H1 (cell line): ENCODE results near the gene ZNF18. TPM values are rescaled to one million over a fixed set of nuclear protein-coding genes. Genes with fewer than 3 reads are reported as not detected.
A peak's percentile ranks its signal among the peaks of the same experiment; 100 is the strongest.

Experiments
- CTCF ChIA-PET: fragments of 300-600 bp; sonication (Branson Sonifier 250); formaldehyde crosslinking; loops from one replicate; lab custom pipeline; 2021; ENCODE audit not compliant: partially characterized antibody; lab: Charles Lee
- POLR2A ChIA-PET: fragments of 300-600 bp; sonication (Branson Sonifier 250); formaldehyde crosslinking; loops from one replicate; lab custom pipeline; 2021; ENCODE audit warnings: inconsistent platforms; ENCODE audit not compliant: partially characterized antibody; lab: Charles Lee
- DNase-seq, 2 experiments: peaks; one replicate each; pipeline versions ENCODE4 v3.0.0 to v3.0.0-alpha.2; 2010 to 2022; ENCODE audit warnings: low spot score in 2 of 2, low read depth in 1 of 2, mixed read lengths in 1 of 2
- FAIRE-seq: peaks from 2 replicates; lab custom pipeline; 2011; peaks lifted over from hg19 to GRCh38; lab: Jason Lieb, UNC
- H2AFZ ChIP-seq: 2 replicates; pipeline ENCODE4 v1.8.1; 2012; ENCODE audit warnings: low read length, inconsistent platforms
- H2AK5ac ChIP-seq: 2 replicates; pipeline ENCODE4 v1.6.1; 2013; ENCODE audit warnings: low read depth, low read length
- H2BK120ac ChIP-seq: replicated peaks from 2 replicates; pipeline ENCODE3; 2013; ENCODE audit warnings: low read depth, low read length, inconsistent platforms
- H2BK12ac ChIP-seq: 2 replicates; pipeline ENCODE4 v1.6.1; 2013; ENCODE audit warnings: low read depth, low read length
- H2BK15ac ChIP-seq: 2 replicates; pipeline ENCODE4 v1.6.1; 2013; ENCODE audit warnings: low read length
- H2BK20ac ChIP-seq: 2 replicates; pipeline ENCODE4 v1.6.1; 2013; ENCODE audit warnings: low read length
- H2BK5ac ChIP-seq: 2 replicates; pipeline ENCODE4 v1.6.1; 2013; ENCODE audit warnings: low read depth, low read length
- H3K14ac ChIP-seq: 2 replicates; pipeline ENCODE4 v1.6.1; 2013; ENCODE audit warnings: inconsistent platforms; ENCODE audit not compliant: insufficient read length
- H3K18ac ChIP-seq: 2 replicates; pipeline ENCODE4 v1.6.1; 2013; ENCODE audit warnings: low read length; ENCODE audit errors: extremely low read depth
- H3K23ac ChIP-seq: 2 replicates; pipeline ENCODE4 v1.6.1; 2013; ENCODE audit warnings: inconsistent platforms; ENCODE audit not compliant: insufficient read length
- H3K23me2 ChIP-seq: 2 replicates; pipeline ENCODE4 v1.6.1; 2013; ENCODE audit warnings: low read depth, low read length
- H3K27ac ChIP-seq: 2 replicates; pipeline ENCODE4 v1.6.1; 2011; ENCODE audit warnings: low read depth, low read length, inconsistent platforms
- H3K27me3 ChIP-seq, 4 experiments: replicated peaks in 1 of 4; 1 replicate in 1 of 4; 2 replicates in 3 of 4; pipeline versions ENCODE4 v1.6.1 to v1.8.1; 2011 to 2013; ENCODE audit warnings: low read length in 3 of 4, mild to moderate bottlenecking in 3 of 4, inconsistent platforms in 2 of 4, mixed read lengths in 2 of 4, moderate library complexity in 1 of 4; ENCODE audit not compliant: control insufficient read depth in 3 of 4, insufficient read depth in 3 of 4; ENCODE audit errors: extremely low read depth in 1 of 4
- H3K36me3 ChIP-seq, 4 experiments: 2 replicates each; pipeline versions ENCODE4 v1.6.1 to v1.8.1; 2011 to 2013; ENCODE audit warnings: mild to moderate bottlenecking in 4 of 4, low read length in 3 of 4, moderate library complexity in 2 of 4, control low read depth in 1 of 4, inconsistent platforms in 1 of 4; ENCODE audit not compliant: insufficient read depth in 4 of 4, control insufficient read depth in 2 of 4
- H3K4ac ChIP-seq: replicated peaks from 2 replicates; pipeline ENCODE3; 2013; ENCODE audit warnings: low read length, low read depth, mixed read lengths, inconsistent platforms; ENCODE audit not compliant: insufficient read length
- H3K4me1 ChIP-seq, 4 experiments: replicated peaks in 1 of 4; 1 replicate in 1 of 4; 2 replicates in 3 of 4; pipeline versions ENCODE4 v1.6.1 to v1.8.1; 2011 to 2013; ENCODE audit warnings: low read length in 3 of 4, inconsistent platforms in 2 of 4, mixed read lengths in 1 of 4; ENCODE audit not compliant: insufficient read depth in 4 of 4, control insufficient read depth in 3 of 4
- H3K4me2 ChIP-seq, 2 experiments: 2 replicates each; pipeline versions ENCODE4 v1.6.1 to v1.8.1; 2011 to 2013; ENCODE audit warnings: low read depth in 2 of 2, low read length in 2 of 2, control low read depth in 1 of 2, inconsistent platforms in 1 of 2, mild to moderate bottlenecking in 1 of 2; ENCODE audit not compliant: insufficient read depth in 1 of 2
- H3K4me3 ChIP-seq, 4 experiments: fragments of 200-600, 300-600 bp in 1 of 4; sonication (generic), shearing (Covaris generic), sonication (Bioruptor Twin) in 1 of 4; 2 replicates each; pipeline versions ENCODE4 v1.5.1 to v1.8.1; 2011 to 2016; ENCODE audit warnings: low read length in 4 of 4, low read depth in 3 of 4, control low read depth in 2 of 4, inconsistent platforms in 2 of 4, mild to moderate bottlenecking in 2 of 4, mixed read lengths in 1 of 4, moderate library complexity in 1 of 4; ENCODE audit not compliant: insufficient read depth in 2 of 4; ENCODE audit errors: extremely low read depth in 1 of 4
- H3K56ac ChIP-seq: replicated peaks from 2 replicates; pipeline ENCODE3; 2013; ENCODE audit warnings: low read depth, mild to moderate bottlenecking, mixed read lengths, low read length, inconsistent platforms; ENCODE audit not compliant: insufficient read length
- H3K79me1 ChIP-seq: 2 replicates; pipeline ENCODE4 v1.6.1; 2013; ENCODE audit warnings: low read depth, low read length, control low read depth
- H3K79me2 ChIP-seq, 2 experiments: 2 replicates each; pipeline versions ENCODE4 v1.6.1 to v1.8.1; 2012 to 2013; ENCODE audit warnings: low read length in 2 of 2, mild to moderate bottlenecking in 2 of 2, inconsistent platforms in 1 of 2; ENCODE audit not compliant: insufficient read depth in 2 of 2, control insufficient read depth in 1 of 2
- H3K9ac ChIP-seq, 4 experiments: replicated peaks in 1 of 4; 1 replicate in 1 of 4; 2 replicates in 3 of 4; pipeline versions ENCODE4 v1.6.1 to v1.8.1; 2011 to 2013; ENCODE audit warnings: low read depth in 3 of 4, low read length in 3 of 4, control low read depth in 2 of 4, mild to moderate bottlenecking in 2 of 4, moderate library complexity in 2 of 4, inconsistent platforms in 1 of 4; ENCODE audit errors: extremely low read depth in 1 of 4
- H3K9me3 ChIP-seq, 2 experiments: 2 replicates each; pipeline versions ENCODE4 v1.6.1 to v1.8.1; 2012 to 2013; ENCODE audit warnings: mild to moderate bottlenecking in 2 of 2, moderate library complexity in 2 of 2, control low read depth in 1 of 2, inconsistent platforms in 1 of 2, low read depth in 1 of 2, low read length in 1 of 2, mixed read lengths in 1 of 2; ENCODE audit not compliant: insufficient read depth in 2 of 2
- H4K20me1 ChIP-seq, 2 experiments: replicated peaks in 1 of 2; 2 replicates each; pipeline versions ENCODE3 to v1.8.1; 2011 to 2013; ENCODE audit warnings: inconsistent platforms in 2 of 2, low read length in 2 of 2, mild to moderate bottlenecking in 1 of 2; ENCODE audit not compliant: insufficient read depth in 2 of 2, control insufficient read depth in 1 of 2
- H4K5ac ChIP-seq: 2 replicates; pipeline ENCODE4 v1.6.1; 2013; ENCODE audit warnings: low read length, low read depth, mixed read lengths, inconsistent platforms; ENCODE audit not compliant: insufficient read length
- H4K8ac ChIP-seq: 2 replicates; pipeline ENCODE4 v1.8.0; 2013; ENCODE audit warnings: mild to moderate bottlenecking, moderate library complexity, low read length, inconsistent platforms; ENCODE audit not compliant: insufficient read depth; ENCODE audit errors: extremely low read depth
- H4K91ac ChIP-seq: replicated peaks from 2 replicates; pipeline ENCODE3; 2013; ENCODE audit warnings: low read length, mixed read lengths, inconsistent platforms; ENCODE audit not compliant: insufficient read length
- RAD21 ChIP-seq, 2 experiments: IDR thresholded peaks in 1 of 2; conservative IDR thresholded peaks in 1 of 2; 2 replicates each; pipeline ENCODE4 v1.6.1; 2011; ENCODE audit warnings: low read depth in 2 of 2, low read length in 2 of 2, improper control_type of control experiment in 1 of 2, inconsistent platforms in 1 of 2, mild to moderate bottlenecking in 1 of 2, moderate library complexity in 1 of 2
- WGBS, 2 experiments: shearing (Covaris generic) in 1 of 2; methylation state at CpG; one replicate each; pipeline versions ENCODE4 v1.1.6 to v1.1.7; 2013 to 2015; ENCODE audit warnings: low lambda C conversion rate in 2 of 2, mixed read lengths in 2 of 2, inconsistent platforms in 1 of 2, low coverage in 1 of 2, missing lambda C conversion rate in 1 of 2; ENCODE audit not compliant: insufficient replicate concordance in 2 of 2, insufficient coverage in 1 of 2, insufficient read length in 1 of 2; ENCODE audit errors: extremely low coverage in 1 of 2, missing lambda C conversion rate in 1 of 2; 5-methylcytosine and 5-hydroxymethylcytosine counted together
- polyA plus RNA-seq, 7 experiments: library from polyadenylated mRNA; depleted of rRNA in 3 of 7; stranded (reverse) in 5 of 7; unstranded in 2 of 7; fragments of >200 nt in 5 of 7; fragments of 200-250 nt in 2 of 7; gene quantifications; 1 replicate in 5 of 7; 2 replicates in 1 of 7; 4 replicates in 1 of 7; pipeline versions ENCODE4 v1.2.1 to v1.2.3, GENCODE V29; 2011 to 2013; ENCODE audit warnings: missing spikeins in 2 of 7, mixed read lengths in 2 of 7
- total RNA-seq: library from RNA; stranded (reverse); fragmentation: NEBNext Ultra II Directional; extraction: Animal tissue kit (Norgen Biotek cat#: 25700); gene quantifications from 2 replicates; pipeline ENCODE4 v1.2.1, GENCODE V29; 2021

The ZNF18 gene
- total and polyA plus RNA-seq, 2 of the 8 experiments (the other 6 are each of a cell fraction or from before 2014, with no cell fraction given) = 3.0 to 9.9 TPM

GRCh38 chr17:11935734-11936406 lies 61.4 kb downstream of the ZNF18 start:
- Histone ChIP-seq H4K5ac (no peak overlapping the region), H3K79me2 (no peaks in the 10 kb centered on the region), H3K23me2 (peaks cover 3% of the 10 kb centered on the region; the same call in 1 of the 2 replicates), H3K79me1 (no peaks in the 10 kb centered on the region), H3K4me3 (no peak overlapping the region), H3K9ac (no peak overlapping the region), H2AFZ (0 out of 2 replicates have a peak overlapping the region, but pooled peaks have one; percentile 56), H3K14ac (no peak overlapping the region), H3K4me1 (no peaks in the 10 kb centered on the region), H3K23ac (no peak overlapping the region), H4K91ac (no peak overlapping the region), H4K8ac (no peak overlapping the region), H3K27me3 (no peaks in the 10 kb centered on the region), H3K4me2 (no peak overlapping the region), H2BK120ac (no peak overlapping the region), H3K9me3 (no peaks in the 10 kb centered on the region; a peak in 1 of 4 replicates), H4K20me1 (no peaks in the 10 kb centered on the region), H2BK12ac (no peak overlapping the region), H2BK20ac (no peak overlapping the region), H3K4ac (no peak overlapping the region), H2AK5ac (no peak overlapping the region), H3K36me3 (no peaks in the 10 kb centered on the region), H3K56ac (no peak overlapping the region), H2BK15ac (no peak overlapping the region), H2BK5ac (no peak overlapping the region), H3K18ac (no peak overlapping the region), H3K27ac (no peak overlapping the region)
- 53% methylated on average over 14 of the region's 14 CpGs; no CpG with 5 or more reads in 1 of the 2 experiments for WGBS, 2 experiments
- FAIRE-seq (peak; percentile 84), DNase-seq (peak; percentile 36 to 89)
- CTCF ChIA-PET = interaction anchor here (0.6 to 5.7 kb wide), 60 partner anchors 10 to 1199 kb away, joined by 3 to 62 read pairs (median 4); no protein-coding TSS in a partner anchor
- POLR2A ChIA-PET = interaction anchor here (1.2 kb wide), 1 partner anchor 62 kb away, joined by 4 read pairs; the partner anchor contains the start of gene ZNF18
- peak; percentile 97 to 98 for TF ChIP-seq RAD21 (IDR thresholded peaks at IDR 0.05 in 1 of 2, conservative IDR thresholded peaks at IDR 0.05 in 1 of 2; ENCODE audit: low read depth in 2 of 2, low read length in 2 of 2)
